ENCODE measurements around the gene ZSCAN20.
"Not testable (repeated sequence)": the region's sequence is repeated elsewhere in the genome, so short reads cannot be mapped to it uniquely, and the experiment has no call there.

ZSCAN20 gene

GRCh38 chr1:33497410-33497809 is 25.0 kb downstream of the ZSCAN20 start:
- DNase-seq = no peak

GRCh38 chr1:33500547-33500946 is 28.1 kb downstream of the ZSCAN20 start:
- no peak for DNase-seq

- DNase-seq = no peak
Observed at GRCh38 chr1:33501309-33501708, 28.9 kb downstream of the ZSCAN20 start.

GRCh38 chr1:33501774-33502173 is 29.3 kb downstream of the ZSCAN20 start:
- no peak for DNase-seq

GRCh38 chr1:33502726-33503125 is 30.3 kb downstream of the ZSCAN20 start:
- no peak for DNase-seq

- DNase-seq = no peak
Observed at GRCh38 chr1:33503506-33503905, 31.1 kb downstream of the ZSCAN20 start.

- no peak for DNase-seq
Observed at GRCh38 chr1:33507661-33508060, 35.2 kb downstream of the ZSCAN20 start.

GRCh38 chr1:33508151-33508550 is 35.7 kb downstream of the ZSCAN20 start:
- no peak for DNase-seq

GRCh38 chr1:33509276-33509675 is 36.8 kb downstream of the ZSCAN20 start:
- DNase-seq = not testable (repeated sequence)

GRCh38 chr1:33512226-33513011 is 40.0 kb downstream of the ZSCAN20 start:
- no peak for DNase-seq

- no peak for DNase-seq
Observed at GRCh38 chr1:33515112-33515511, 42.7 kb downstream of the ZSCAN20 start.

GRCh38 chr1:33515607-33516006 is 43.2 kb downstream of the ZSCAN20 start:
- no peak for DNase-seq

GRCh38 chr1:33516428-33516827 is 44.0 kb downstream of the ZSCAN20 start:
- no peak for DNase-seq

- no peak for DNase-seq
Observed at GRCh38 chr1:33516891-33517567, 44.6 kb downstream of the ZSCAN20 start.

GRCh38 chr1:33517596-33518250 is 45.3 kb downstream of the ZSCAN20 start:
- DNase-seq = no peak

- DNase-seq = no peak
Observed at GRCh38 chr1:33519240-33519884, 46.9 kb downstream of the ZSCAN20 start.

- no peak for DNase-seq
Observed at GRCh38 chr1:33524586-33524985, 52.1 kb downstream of the ZSCAN20 start.

- DNase-seq = no peak
Observed at GRCh38 chr1:33527934-33528333, 55.5 kb downstream of the ZSCAN20 start.

- no peak for DNase-seq
Observed at GRCh38 chr1:33529957-33530356, 57.5 kb downstream of the ZSCAN20 start.

GRCh38 chr1:33532250-33532649 is 59.8 kb downstream of the ZSCAN20 start:
- DNase-seq = no peak

- DNase-seq = no peak
Observed at GRCh38 chr1:33532936-33533335, 60.5 kb downstream of the ZSCAN20 start.

- no peak for DNase-seq
Observed at GRCh38 chr1:33535334-33535733, 62.9 kb downstream of the ZSCAN20 start.

GRCh38 chr1:33537885-33538284 is 65.4 kb downstream of the ZSCAN20 start:
- DNase-seq = no peak

Measured in CD4-positive, alpha-beta T cell treated with Interleukin-6 for 4 hours (primary cell).